ENCODE data around the gene SEC14L6. TPM values are rescaled to one million over a fixed set of nuclear protein-coding genes. Genes with fewer than 3 reads are reported as not detected.

SEC14L6 gene
- polyA plus RNA-seq, 1 experiment = 0.09 TPM

- no peak for DNase-seq (ENCODE audit: low read depth)
- no peak overlapping the region for H3K4me3 ChIP-seq (ENCODE audit: low read depth, low read length)
- CTCF ChIA-PET = interaction anchor here (0.8 to 4.4 kb wide), 3 partner anchors 12 to 82 kb away, joined by 3 to 30 read pairs (median 7); no protein-coding TSS in a partner anchor
- POLR2A ChIA-PET = no interaction called here
- H3K36me3 ChIP-seq (ENCODE audit: control insufficient read depth, insufficient read depth, low read length) = no peaks in the 10 kb centered on the region
- H3K27me3 ChIP-seq (ENCODE audit: control insufficient read depth, insufficient read depth, low read length) = peaks cover 14% of the 10 kb centered on the region
- no peak for TF ChIP-seq CTCF (IDR thresholded peaks at IDR 0.05; ENCODE audit: insufficient read depth, low read depth, low read length)
Observed at GRCh38 chr22:30474121-30474520, 72.4 kb downstream of the SEC14L6 start.

GRCh38 chr22:30472994-30473720, 73.4 kb downstream of the SEC14L6 start:
- DNase-seq (ENCODE audit: low read depth) = no peak
- Histone ChIP-seq H3K4me3 (ENCODE audit: low read depth, low read length) (no peak overlapping the region), H3K27me3 (ENCODE audit: control insufficient read depth, insufficient read depth, low read length) (peaks cover 13% of the 10 kb centered on the region), H3K36me3 (ENCODE audit: control insufficient read depth, insufficient read depth, low read length) (no peaks in the 10 kb centered on the region)
- TF ChIP-seq CTCF (IDR thresholded peaks at IDR 0.05; ENCODE audit: insufficient read depth, low read depth, low read length) = no peak
- ChIA-PET CTCF (interaction anchor here (1.2 kb wide), 1 partner anchor 12 kb away, joined by 3 read pairs; no protein-coding TSS in a partner anchor), POLR2A (no interaction called here)

Other genes starting within 250 kb of the SEC14L6 start
- gene TBC1D10A, start 219.8 kb downstream of the SEC14L6 start, polyA plus RNA-seq (2011; rRNA removed) = 13.6 and 22.1 TPM in 2 replicates
- 43.2 and 66.8 TPM in 2 replicates for gene SF3A1, start 189.8 kb downstream of the SEC14L6 start, polyA plus RNA-seq (2011; rRNA removed)
- gene CCDC157, start 189.7 kb downstream of the SEC14L6 start, polyA plus RNA-seq (2011; rRNA removed) = 1.3 and 1.6 TPM in 2 replicates
- 11.1 and 15.8 TPM in 2 replicates for gene RNF215, start 159.3 kb downstream of the SEC14L6 start, polyA plus RNA-seq (2011; rRNA removed)
- gene SEC14L2, start 149.7 kb downstream of the SEC14L6 start, polyA plus RNA-seq (2011; rRNA removed) = 20.1 and 22.8 TPM in 2 replicates
- gene MTFP1, start 121.0 kb downstream of the SEC14L6 start, polyA plus RNA-seq (2011; rRNA removed) = 4.9 and 8.3 TPM in 2 replicates
- gene SEC14L3, start 74.7 kb downstream of the SEC14L6 start, polyA plus RNA-seq (2011; rRNA removed) = not detected in 2 replicates
- gene SEC14L4, start 41.0 kb downstream of the SEC14L6 start, polyA plus RNA-seq (2011; rRNA removed) = not detected in 2 replicates
- not detected in 2 replicates for gene GAL3ST1, start 27.9 kb upstream of the SEC14L6 start, polyA plus RNA-seq (2011; rRNA removed)
- gene PES1, start 45.2 kb upstream of the SEC14L6 start, polyA plus RNA-seq (2011; rRNA removed) = 89.2 and 109 TPM in 2 replicates
- 9.1 and 15.8 TPM in 2 replicates for gene TCN2, start 60.4 kb upstream of the SEC14L6 start, polyA plus RNA-seq (2011; rRNA removed)
- gene SLC35E4, start 89.0 kb upstream of the SEC14L6 start, polyA plus RNA-seq (2011; rRNA removed) = 2.9 and 4.9 TPM in 2 replicates
- 12.4 and 18.6 TPM in 2 replicates for gene DUSP18, start 121.1 kb upstream of the SEC14L6 start, polyA plus RNA-seq (2011; rRNA removed)
- gene OSBP2, start 148.1 kb upstream of the SEC14L6 start, polyA plus RNA-seq (2011; rRNA removed) = 0.38 and 0.77 TPM in 2 replicates

Measured in BJ (cell line).